ENCODE data around the gene TECTB.

- TF ChIP-seq CTCF (IDR thresholded peaks at IDR 0.05 in 2 of 3, conservative IDR thresholded peaks at IDR 0.05 in 1 of 3; ENCODE audit: borderline replicate concordance in 1 of 3, insufficient read depth in 1 of 3, low read depth in 2 of 3, low read length in 2 of 3), result no peak
- no peak for TF ChIP-seq POLR2A (IDR thresholded peaks at IDR 0.05; ENCODE audit: borderline replicate concordance, extremely low read depth, insufficient read depth, insufficient read length)
- no peak for TF ChIP-seq ZBTB33 (IDR thresholded peaks at IDR 0.05; ENCODE audit: extremely low read depth, insufficient replicate concordance, low read length)
- no peak for TF ChIP-seq REST (IDR thresholded peaks at IDR 0.05; ENCODE audit: low read depth)
- TF ChIP-seq POLR2AphosphoS5 (IDR thresholded peaks at IDR 0.05; ENCODE audit: low read depth, low read length), result no peak
- TF ChIP-seq ELF1 (IDR thresholded peaks at IDR 0.05; ENCODE audit: borderline replicate concordance, low read depth), result no peak
- no peak for TF ChIP-seq EZH2 (IDR thresholded peaks at IDR 0.05)
- TF ChIP-seq EZH2phosphoT487 (IDR thresholded peaks at IDR 0.05; ENCODE audit: borderline replicate concordance), result no peak
- no peak for TF ChIP-seq YY1 (IDR thresholded peaks at IDR 0.05; ENCODE audit: extremely low read depth, insufficient replicate concordance, low read depth, low read length)
Observed at GRCh38 chr10:112345743-112346142, 62.5 kb downstream of the TECTB start.

Measured in HCT116 (cell line).